ENCODE results near the gene NRAP. TPM values are rescaled to one million over a fixed set of nuclear protein-coding genes. Genes with fewer than 3 reads are reported as not detected.

Gene NRAP
- total and polyA plus RNA-seq, 2 donors (not counting 3 experiments of a cell fraction or from before 2014, with no cell fraction given) = not detected

GRCh38 chr10:113600569-113600968, 63.3 kb downstream of the NRAP start:
- H3K9me3 ChIP-seq (replicated peaks; ENCODE audit: control insufficient read depth, insufficient read depth, low read length) = no peaks in the 10 kb centered on the region
- no peaks in the 10 kb centered on the region for H3K36me3 ChIP-seq (ENCODE audit: control insufficient read depth in 2 of 2, extremely low read depth in 1 of 2, insufficient read depth in 2 of 2, low read length in 2 of 2)
- no peak overlapping the region for H3K27ac ChIP-seq (ENCODE audit: insufficient read depth, low read depth, low read length)
- no peak overlapping the region for H3K9ac ChIP-seq (replicated peaks; ENCODE audit: extremely low read depth, insufficient read depth, low read length)
- no peaks in the 10 kb centered on the region for H3K4me1 ChIP-seq (ENCODE audit: control insufficient read depth, extremely low read depth, insufficient read depth, low read length)
- H3K27me3 ChIP-seq (ENCODE audit: control insufficient read depth in 2 of 2, insufficient read depth in 2 of 2, low read length in 2 of 2) = no peaks in the 10 kb centered on the region
- no peak overlapping the region for H3K4me3 ChIP-seq (replicated peaks in 1 of 3; ENCODE audit: insufficient read depth in 1 of 3, low read depth in 1 of 3, low read length in 3 of 3)
- no TSS peak for BruUV-seq (replicated peaks)
- H3K9me1 ChIP-seq (replicated peaks; ENCODE audit: control insufficient read depth, extremely low read depth, insufficient read depth, low read length) = no peaks in the 10 kb centered on the region
- dilution Hi-C loops (cut with MboI; ENCODE audit: extremely low pct_ligation_motif_present, low sequenced_read_pairs) (no loop called here), intact Hi-C loops (cut with micrococcal nuclease) (no loop called here)
- FAIRE-seq = no peak
- ChIA-PET CTCF (no interaction called here), POLR2A (no interaction called here)
- H3K79me2 ChIP-seq (ENCODE audit: control insufficient read depth, insufficient read depth, low read length) = no peaks in the 10 kb centered on the region
- no peak overlapping the region for H3K4me2 ChIP-seq (ENCODE audit: insufficient read depth, low read length)
- H4K20me1 ChIP-seq (replicated peaks; ENCODE audit: control insufficient read depth, extremely low read depth, insufficient read depth, low read length) = no peaks in the 10 kb centered on the region
- DNase-seq (ENCODE audit: low read depth, low spot score) = no peak
- TF ChIP-seq, protein P1, sequence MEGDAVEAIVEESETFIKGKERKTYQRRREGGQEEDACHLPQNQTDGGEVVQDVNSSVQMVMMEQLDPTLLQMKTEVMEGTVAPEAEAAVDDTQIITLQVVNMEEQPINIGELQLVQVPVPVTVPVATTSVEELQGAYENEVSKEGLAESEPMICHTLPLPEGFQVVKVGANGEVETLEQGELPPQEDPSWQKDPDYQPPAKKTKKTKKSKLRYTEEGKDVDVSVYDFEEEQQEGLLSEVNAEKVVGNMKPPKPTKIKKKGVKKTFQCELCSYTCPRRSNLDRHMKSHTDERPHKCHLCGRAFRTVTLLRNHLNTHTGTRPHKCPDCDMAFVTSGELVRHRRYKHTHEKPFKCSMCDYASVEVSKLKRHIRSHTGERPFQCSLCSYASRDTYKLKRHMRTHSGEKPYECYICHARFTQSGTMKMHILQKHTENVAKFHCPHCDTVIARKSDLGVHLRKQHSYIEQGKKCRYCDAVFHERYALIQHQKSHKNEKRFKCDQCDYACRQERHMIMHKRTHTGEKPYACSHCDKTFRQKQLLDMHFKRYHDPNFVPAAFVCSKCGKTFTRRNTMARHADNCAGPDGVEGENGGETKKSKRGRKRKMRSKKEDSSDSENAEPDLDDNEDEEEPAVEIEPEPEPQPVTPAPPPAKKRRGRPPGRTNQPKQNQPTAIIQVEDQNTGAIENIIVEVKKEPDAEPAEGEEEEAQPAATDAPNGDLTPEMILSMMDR (IDR thresholded peaks at IDR 0.05; ENCODE audit: extremely low read depth in 1 of 2, insufficient read depth in 1 of 2, low read depth in 1 of 2, low read length in 2 of 2) = no peak
- TF ChIP-seq GATA2 (IDR thresholded peaks at IDR 0.05; ENCODE audit: insufficient read depth, insufficient read length, low read depth, low read length) = no peak
- no peak for TF ChIP-seq MYC (IDR thresholded peaks at IDR 0.05; ENCODE audit: low read depth, low read length)
- no peak for TF ChIP-seq EZH2 (IDR thresholded peaks at IDR 0.05; ENCODE audit: borderline replicate concordance, low read depth, low read length, severe bottlenecking)
- no peak for TF ChIP-seq MAX (IDR thresholded peaks at IDR 0.05; ENCODE audit: insufficient read depth, insufficient read length)
- TF ChIP-seq POLR2AphosphoS5 (IDR thresholded peaks at IDR 0.05; ENCODE audit: insufficient read depth, low read depth, low read length) = no peak
- no peak for TF ChIP-seq FOS (IDR thresholded peaks at IDR 0.05; ENCODE audit: borderline replicate concordance, insufficient read depth, low read length)
- no peak for TF ChIP-seq POLR2A (IDR thresholded peaks at IDR 0.05; ENCODE audit: low read depth, low read length)
- no peak for TF ChIP-seq JUN (IDR thresholded peaks at IDR 0.05; ENCODE audit: borderline replicate concordance, insufficient read depth, insufficient read length, low read depth)
- no peak overlapping the region for H2AFZ ChIP-seq (ENCODE audit: low read depth, low read length)

Measured in endothelial cell of umbilical vein (primary cell).